H1 (cell line): ENCODE measurements around the gene ATP6V0A1. TPM values are rescaled to one million over a fixed set of nuclear protein-coding genes. Genes with fewer than 3 reads are reported as not detected.

Source experiments
- CBX5 ChIP-seq: fragments of 300-800, 300-1000 bp; sonication (generic); IDR thresholded peaks from 2 replicates; pipeline ENCODE4 v1.7.1; 2016; ENCODE audit warnings: antibody characterized with exemption, low read length, low read depth
- EZH2 ChIP-seq: fragments of 200-600 bp; sonication (generic); IDR thresholded peaks from 2 replicates; pipeline ENCODE4 v1.7.1; 2012; ENCODE audit warnings: low read depth, mild to moderate bottlenecking, moderate library complexity, low read length, inconsistent platforms; ENCODE audit not compliant: severe bottlenecking
- HDAC6 ChIP-seq: IDR thresholded peaks from one replicate; pipeline ENCODE4 v1.7.1; 2012; ENCODE audit warnings: low read depth, mild to moderate bottlenecking, inconsistent platforms, low read length, moderate library complexity
- JUN ChIP-seq: IDR thresholded peaks from 2 replicates; pipeline ENCODE4 v1.6.1; 2011; ENCODE audit warnings: low read depth, mild to moderate bottlenecking, improper control_type of control experiment, low read length
- KDM1A ChIP-seq: fragments of 200-600, 300-600 bp; sonication (generic); IDR thresholded peaks from 2 replicates; pipeline ENCODE4 v1.7.1; 2016; ENCODE audit warnings: mild to moderate bottlenecking, low read length, borderline replicate concordance
- KDM5A ChIP-seq: fragments of 200-600 bp; IDR thresholded peaks from 2 replicates; pipeline ENCODE4 v1.7.1; 2012; ENCODE audit warnings: mild to moderate bottlenecking, low read length, inconsistent platforms, mixed read lengths
- MAFK ChIP-seq: IDR thresholded peaks from 2 replicates; pipeline ENCODE4 v1.6.1; 2012; ENCODE audit warnings: low read depth, mild to moderate bottlenecking, improper control_type of control experiment, low read length
- NANOG ChIP-seq: IDR thresholded peaks from 2 replicates; pipeline ENCODE4 v1.6.1; 2011; ENCODE audit warnings: low read length, low read depth, mild to moderate bottlenecking, inconsistent platforms; ENCODE audit not compliant: insufficient read depth, poor library complexity, severe bottlenecking
- PHF8 ChIP-seq: fragments of 200-600 bp; sonication (generic); conservative IDR thresholded peaks from 2 replicates; pipeline ENCODE4 v1.7.1; 2012; ENCODE audit warnings: low read depth, mild to moderate bottlenecking, inconsistent platforms, low read length, moderate library complexity
- RAD21 ChIP-seq, 2 experiments: IDR thresholded peaks in 1 of 2; conservative IDR thresholded peaks in 1 of 2; 2 replicates each; pipeline ENCODE4 v1.6.1; 2011; ENCODE audit warnings: low read depth in 2 of 2, low read length in 2 of 2, improper control_type of control experiment in 1 of 2, inconsistent platforms in 1 of 2, mild to moderate bottlenecking in 1 of 2, moderate library complexity in 1 of 2
- RBBP5 ChIP-seq: IDR thresholded peaks from 2 replicates; pipeline ENCODE4 v1.7.1; 2012; ENCODE audit warnings: low read depth, mild to moderate bottlenecking, inconsistent platforms, low read length, moderate library complexity, borderline replicate concordance
- RNF2 ChIP-seq: fragments of 200-900, 300-1000 bp; sonication (generic); IDR thresholded peaks from 2 replicates; pipeline ENCODE4 v1.7.1; 2016; ENCODE audit warnings: borderline replicate concordance, low read depth, mild to moderate bottlenecking, antibody characterized with exemption, low read length; ENCODE audit not compliant: poor library complexity, severe bottlenecking; ENCODE audit errors: missing control alignments
- SIX5 ChIP-seq: IDR thresholded peaks from 2 replicates; pipeline ENCODE4 v1.6.1; 2011; ENCODE audit warnings: mild to moderate bottlenecking, low read depth, low read length
- SP1 ChIP-seq: IDR thresholded peaks from 2 replicates; pipeline ENCODE4 v1.6.1; 2011; ENCODE audit warnings: low read depth, low read length
- SP2 ChIP-seq: IDR thresholded peaks from 2 replicates; pipeline ENCODE4 v1.6.1; 2012; ENCODE audit warnings: mild to moderate bottlenecking, low read length, inconsistent platforms
- SRF ChIP-seq: IDR thresholded peaks from 2 replicates; pipeline ENCODE4 v1.6.1; 2011; ENCODE audit warnings: mild to moderate bottlenecking, low read depth, low read length, moderate library complexity
- TAF7 ChIP-seq: optimal IDR thresholded peaks from 2 replicates; pipeline ENCODE3; 2011; ENCODE audit warnings: low read depth, mild to moderate bottlenecking, inconsistent platforms, low read length, moderate library complexity, borderline replicate concordance
- polyA plus RNA-seq, 7 experiments: library from polyadenylated mRNA; depleted of rRNA in 3 of 7; stranded (reverse) in 5 of 7; unstranded in 2 of 7; fragments of >200 nt in 5 of 7; fragments of 200-250 nt in 2 of 7; gene quantifications; 1 replicate in 5 of 7; 2 replicates in 1 of 7; 4 replicates in 1 of 7; pipeline versions ENCODE4 v1.2.1 to v1.2.3, GENCODE V29; 2011 to 2013; ENCODE audit warnings: missing spikeins in 2 of 7, mixed read lengths in 2 of 7
- total RNA-seq: library from RNA; stranded (reverse); fragmentation: NEBNext Ultra II Directional; extraction: Animal tissue kit (Norgen Biotek cat#: 25700); gene quantifications from 2 replicates; pipeline ENCODE4 v1.2.1, GENCODE V29; 2021
- TF ChIP-seq, protein P1 (sequence below): IDR thresholded peaks from 2 replicates; pipeline ENCODE4 v1.6.1; 2011; ENCODE audit warnings: low read depth, mild to moderate bottlenecking, low read length; ENCODE audit not compliant: insufficient read depth
- TF ChIP-seq, protein P2 (sequence below): IDR thresholded peaks from 2 replicates; pipeline ENCODE4 v1.6.1; 2012; ENCODE audit warnings: low read length, inconsistent platforms

ATP6V0A1 gene
- total and polyA plus RNA-seq, 2 of the 8 experiments (the other 6 are each of a cell fraction or from before 2014, with no cell fraction given): 55.3 to 63.4 TPM

DNA sequence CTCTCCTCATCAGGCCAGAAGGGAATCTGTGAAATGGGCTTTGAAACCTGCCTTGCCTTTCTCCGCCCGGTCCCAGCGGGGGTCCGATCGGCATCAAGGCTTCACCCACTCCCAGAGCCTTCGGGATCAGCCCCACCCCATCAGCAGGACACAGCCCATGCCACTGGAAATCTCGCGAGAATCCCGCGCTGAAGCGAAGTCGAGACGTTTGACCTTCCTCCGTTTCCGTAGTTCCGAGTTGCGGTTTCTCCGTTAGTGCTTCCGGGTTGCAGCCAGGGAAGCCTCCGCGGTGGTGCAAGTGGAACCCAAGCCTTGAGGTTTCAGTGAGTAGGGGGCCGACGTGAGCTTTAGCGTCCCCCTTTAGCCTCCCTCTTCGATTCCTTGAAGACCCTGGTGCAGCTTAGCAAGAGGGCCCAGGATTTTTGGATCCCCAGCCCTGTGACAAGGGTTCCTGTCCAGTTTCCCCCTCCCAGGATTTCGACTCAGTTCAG, 103.3 kb downstream of the ATP6V0A1 start, which contains the start of gene COASY (continued):
- TF ChIP-seq SRF (no peak), CBX5 (no peak), RNF2 (no peak), KDM1A (peak; percentile 84), EZH2 (no peak), SP2 (no peak), TAF7 (peak; percentile 68), RAD21 (IDR thresholded peaks at IDR 0.05 in 1 of 2, conservative IDR thresholded peaks at IDR 0.05 in 1 of 2; ENCODE audit: low read depth in 2 of 2, low read length in 2 of 2) (no peak), KDM5A (peak; percentile 68), JUN (no peak), PHF8 (peak; percentile 63; the same call in 1 of the 2 replicates), MAFK (no peak), HDAC6 (no peak), NANOG (no peak), SIX5 (no peak), SP1 (0 out of 2 replicates have a peak, but pooled peaks have one; percentile 47), RBBP5 (peak; percentile 73; the same call in 1 of the 2 replicates)
- TF ChIP-seq, protein P1, sequence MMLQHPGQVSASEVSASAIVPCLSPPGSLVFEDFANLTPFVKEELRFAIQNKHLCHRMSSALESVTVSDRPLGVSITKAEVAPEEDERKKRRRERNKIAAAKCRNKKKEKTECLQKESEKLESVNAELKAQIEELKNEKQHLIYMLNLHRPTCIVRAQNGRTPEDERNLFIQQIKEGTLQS: no peak
- TF ChIP-seq, protein P2, sequence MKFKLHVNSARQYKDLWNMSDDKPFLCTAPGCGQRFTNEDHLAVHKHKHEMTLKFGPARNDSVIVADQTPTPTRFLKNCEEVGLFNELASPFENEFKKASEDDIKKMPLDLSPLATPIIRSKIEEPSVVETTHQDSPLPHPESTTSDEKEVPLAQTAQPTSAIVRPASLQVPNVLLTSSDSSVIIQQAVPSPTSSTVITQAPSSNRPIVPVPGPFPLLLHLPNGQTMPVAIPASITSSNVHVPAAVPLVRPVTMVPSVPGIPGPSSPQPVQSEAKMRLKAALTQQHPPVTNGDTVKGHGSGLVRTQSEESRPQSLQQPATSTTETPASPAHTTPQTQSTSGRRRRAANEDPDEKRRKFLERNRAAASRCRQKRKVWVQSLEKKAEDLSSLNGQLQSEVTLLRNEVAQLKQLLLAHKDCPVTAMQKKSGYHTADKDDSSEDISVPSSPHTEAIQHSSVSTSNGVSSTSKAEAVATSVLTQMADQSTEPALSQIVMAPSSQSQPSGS: peak; percentile 96; the same call in 1 of the 2 replicates
